Measurements from ENCODE around the gene CTNNBL1.

Gene CTNNBL1

DNA sequence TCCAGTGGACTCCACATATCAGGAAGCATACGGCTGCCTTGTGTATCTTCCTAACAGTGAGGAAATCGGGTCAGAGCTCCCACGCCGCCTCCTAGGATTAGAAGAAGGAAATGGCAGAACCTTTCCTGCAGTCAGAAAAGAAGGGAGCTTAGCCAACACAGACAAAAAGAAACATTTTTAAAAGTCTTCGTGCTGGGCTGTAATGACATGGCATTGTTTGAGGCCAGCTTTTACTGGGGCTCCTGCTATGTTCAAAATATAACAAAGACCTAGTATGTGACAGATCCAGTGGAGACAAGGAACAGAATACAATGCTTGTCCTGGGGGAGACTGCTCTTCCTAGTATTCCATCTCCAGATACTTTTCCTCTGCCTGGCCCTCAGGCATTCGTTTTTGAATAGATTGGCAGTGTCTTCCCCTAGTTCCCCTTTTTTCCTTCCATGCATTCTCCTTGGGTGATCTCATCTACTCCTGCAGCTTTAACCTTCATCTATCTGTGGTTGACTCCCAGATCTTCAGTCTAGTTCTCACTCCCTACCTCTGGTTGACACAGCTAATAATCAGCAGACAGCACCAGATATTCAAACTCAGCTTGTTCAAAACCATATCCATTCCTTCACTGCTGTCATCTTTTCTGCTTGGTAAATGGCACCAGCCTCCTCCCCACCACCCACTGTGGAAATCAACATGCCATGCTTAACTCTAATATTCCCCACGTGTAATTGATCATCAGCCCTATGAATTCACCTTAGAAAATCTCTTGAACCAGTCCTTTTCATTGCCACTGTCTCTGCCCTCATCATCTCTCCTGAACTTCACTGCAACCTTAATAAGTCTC lies 114.6 kb downstream of the CTNNBL1 start:
- H3K79me1 ChIP-seq (ENCODE audit: low read length), result peaks cover 3% of the 10 kb centered on the region
- H2BK5ac ChIP-seq (ENCODE audit: low read depth, low read length, poor library complexity), result no peak overlapping the region
- no peak overlapping the region for H3K9ac ChIP-seq (ENCODE audit: low read length)
- H3K79me2 ChIP-seq (ENCODE audit: control insufficient read depth, insufficient read depth, low read length, poor library complexity), result peaks cover 3% of the 10 kb centered on the region
- no peak overlapping the region for H3K23ac ChIP-seq (ENCODE audit: low read length)
- no CpG with 5 or more reads among the region's 7 CpGs for WGBS (ENCODE audit: extremely low coverage, insufficient coverage, insufficient read length)
- H2BK12ac ChIP-seq (ENCODE audit: low read length), result no peak overlapping the region
- no peak overlapping the region for H3K14ac ChIP-seq (ENCODE audit: low read length)
- H2AK5ac ChIP-seq (ENCODE audit: low read length), result no peak overlapping the region
- H3K4me1 ChIP-seq (ENCODE audit: control insufficient read depth in 1 of 2, insufficient read depth in 2 of 2, low read length in 2 of 2), result peaks cover 2 to 19% of the 10 kb centered on the region in 2 experiments
- no peak overlapping the region for H3K4me3 ChIP-seq (ENCODE audit: low read depth, low read length)
- no peak overlapping the region for H2BK120ac ChIP-seq (ENCODE audit: insufficient read depth, low read length, poor library complexity)
- H3K27ac ChIP-seq (ENCODE audit: low read depth, low read length), result peak overlapping the region; percentile 60
- no peaks in the 10 kb centered on the region for H3K9me3 ChIP-seq (ENCODE audit: insufficient read depth, low read depth, low read length)
- H4K91ac ChIP-seq (ENCODE audit: low read depth, low read length), result no peak overlapping the region
- H2AFZ ChIP-seq (ENCODE audit: insufficient read depth, low read length, poor library complexity), result no peak overlapping the region
- no peak for DNase-seq
- peaks cover 7 to 10% of the 10 kb centered on the region in 2 experiments for H3K36me3 ChIP-seq (ENCODE audit: control insufficient read depth in 1 of 2, insufficient read depth in 2 of 2, low read length in 2 of 2)
- H3K27me3 ChIP-seq (ENCODE audit: insufficient read depth, low read length), result no peaks in the 10 kb centered on the region
- no peak overlapping the region for H3K4ac ChIP-seq (ENCODE audit: low read depth, low read length)
- no peak overlapping the region for H4K8ac ChIP-seq (ENCODE audit: low read depth, low read length)
- H4K12ac ChIP-seq (ENCODE audit: low read depth, low read length), result no peak overlapping the region
- H3K4me2 ChIP-seq (ENCODE audit: low read length), result no peak overlapping the region
- H3K18ac ChIP-seq (ENCODE audit: low read length), result no peak overlapping the region

DNA sequence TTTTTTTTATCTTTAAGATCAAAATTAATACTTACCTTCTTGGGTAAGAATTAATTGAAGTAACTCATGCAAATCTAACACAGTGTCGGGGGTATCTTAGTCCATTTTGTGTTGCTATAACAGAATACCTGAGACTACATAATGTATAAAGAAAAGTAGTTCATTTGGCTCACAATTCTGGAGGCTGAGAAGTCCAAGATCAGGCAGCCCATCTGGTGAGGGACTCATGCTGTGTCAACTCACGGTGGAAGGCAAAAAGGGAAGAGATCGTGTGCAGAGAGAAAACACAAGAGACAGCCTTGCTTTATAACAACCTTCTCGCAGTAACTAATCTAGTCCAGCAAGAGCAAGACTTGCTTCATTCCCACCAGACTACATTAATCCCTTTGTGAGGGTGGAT lies 116.2 kb downstream of the CTNNBL1 start:
- Histone ChIP-seq H3K23ac (ENCODE audit: low read length) (no peak overlapping the region), H2AK5ac (ENCODE audit: low read length) (no peak overlapping the region), H2BK120ac (ENCODE audit: insufficient read depth, low read length, poor library complexity) (no peak overlapping the region), H3K36me3 (ENCODE audit: control insufficient read depth in 1 of 2, insufficient read depth in 2 of 2, low read length in 2 of 2) (peaks cover 1 to 4% of the 10 kb centered on the region in 2 experiments), H2AFZ (ENCODE audit: insufficient read depth, low read length, poor library complexity) (no peak overlapping the region), H3K4ac (ENCODE audit: low read depth, low read length) (no peak overlapping the region), H4K8ac (ENCODE audit: low read depth, low read length) (no peak overlapping the region), H3K14ac (ENCODE audit: low read length) (no peak overlapping the region), H3K9me3 (ENCODE audit: insufficient read depth, low read depth, low read length) (no peaks in the 10 kb centered on the region), H3K4me3 (ENCODE audit: low read depth, low read length) (no peak overlapping the region), H2BK5ac (ENCODE audit: low read depth, low read length, poor library complexity) (no peak overlapping the region), H4K12ac (ENCODE audit: low read depth, low read length) (no peak overlapping the region), H3K4me1 (ENCODE audit: control insufficient read depth in 1 of 2, insufficient read depth in 2 of 2, low read length in 2 of 2) (peaks cover 2 to 22% of the 10 kb centered on the region in 2 experiments), H3K27me3 (ENCODE audit: insufficient read depth, low read length) (no peaks in the 10 kb centered on the region), H3K9ac (ENCODE audit: low read length) (no peak overlapping the region), H2BK12ac (ENCODE audit: low read length) (no peak overlapping the region), H3K79me2 (ENCODE audit: control insufficient read depth, insufficient read depth, low read length, poor library complexity) (peaks cover 3% of the 10 kb centered on the region), H3K18ac (ENCODE audit: low read length) (no peak overlapping the region), H3K79me1 (ENCODE audit: low read length) (peaks cover 3% of the 10 kb centered on the region), H4K91ac (ENCODE audit: low read depth, low read length) (no peak overlapping the region), H3K4me2 (ENCODE audit: low read length) (no peak overlapping the region), H3K27ac (ENCODE audit: low read depth, low read length) (no peak overlapping the region)
- WGBS (ENCODE audit: extremely low coverage, insufficient coverage, insufficient read length), result no CpG with 5 or more reads among the region's 4 CpGs
- no peak for DNase-seq

DNA sequence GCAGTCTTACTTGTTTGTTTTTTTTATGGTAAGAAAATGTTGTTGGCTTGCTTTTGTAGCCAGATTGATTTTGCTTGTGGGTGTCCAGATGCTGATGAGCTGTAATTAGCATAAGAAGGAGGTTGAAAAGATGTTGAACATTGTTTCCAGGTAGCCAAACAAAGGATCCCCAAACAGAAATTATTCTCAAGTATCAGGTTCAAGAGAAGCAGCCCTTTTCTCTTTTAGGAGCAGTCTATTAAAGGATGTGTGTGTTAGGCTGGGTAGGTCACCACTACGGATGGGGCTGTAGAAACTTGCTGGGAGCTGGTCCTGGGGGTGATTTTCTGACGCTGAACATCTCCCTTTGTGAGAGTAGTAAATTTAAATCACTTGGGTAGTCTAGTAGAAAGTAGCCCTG lies 122.2 kb downstream of the CTNNBL1 start:
- H2BK5ac ChIP-seq (ENCODE audit: low read depth, low read length, poor library complexity), result peak overlapping the region; percentile 6
- H2AK5ac ChIP-seq (ENCODE audit: low read length), result no peak overlapping the region
- H3K4me1 ChIP-seq (ENCODE audit: control insufficient read depth in 1 of 2, insufficient read depth in 2 of 2, low read length in 2 of 2), result peaks cover 4 to 15% of the 10 kb centered on the region in 2 experiments
- no peak overlapping the region for H4K12ac ChIP-seq (ENCODE audit: low read depth, low read length)
- no peak for DNase-seq
- H3K23ac ChIP-seq (ENCODE audit: low read length), result no peak overlapping the region
- no peak overlapping the region for H4K8ac ChIP-seq (ENCODE audit: low read depth, low read length)
- H3K27me3 ChIP-seq (ENCODE audit: insufficient read depth, low read length), result no peaks in the 10 kb centered on the region
- no peak overlapping the region for H2AFZ ChIP-seq (ENCODE audit: insufficient read depth, low read length, poor library complexity)
- H2BK12ac ChIP-seq (ENCODE audit: low read length), result no peak overlapping the region
- H3K18ac ChIP-seq (ENCODE audit: low read length), result no peak overlapping the region
- no peak overlapping the region for H3K14ac ChIP-seq (ENCODE audit: low read length)
- H3K4ac ChIP-seq (ENCODE audit: low read depth, low read length), result no peak overlapping the region
- H3K4me2 ChIP-seq (ENCODE audit: low read length), result no peak overlapping the region
- H3K9ac ChIP-seq (ENCODE audit: low read length), result no peak overlapping the region
- no peak overlapping the region for H2BK120ac ChIP-seq (ENCODE audit: insufficient read depth, low read length, poor library complexity)
- H3K79me2 ChIP-seq (ENCODE audit: control insufficient read depth, insufficient read depth, low read length, poor library complexity), result peaks cover 3% of the 10 kb centered on the region
- no peak overlapping the region for H3K4me3 ChIP-seq (ENCODE audit: low read depth, low read length)
- no peaks in the 10 kb centered on the region for H3K36me3 ChIP-seq (ENCODE audit: control insufficient read depth in 1 of 2, insufficient read depth in 2 of 2, low read length in 2 of 2)
- H3K79me1 ChIP-seq (ENCODE audit: low read length), result peaks cover 7% of the 10 kb centered on the region
- no peak overlapping the region for H4K91ac ChIP-seq (ENCODE audit: low read depth, low read length)
- no CpG with 5 or more reads among the region's 2 CpGs for WGBS (ENCODE audit: extremely low coverage, insufficient coverage, insufficient read length)
- no peak overlapping the region for H3K27ac ChIP-seq (ENCODE audit: low read depth, low read length)
- H3K9me3 ChIP-seq (ENCODE audit: insufficient read depth, low read depth, low read length), result no peaks in the 10 kb centered on the region

DNA sequence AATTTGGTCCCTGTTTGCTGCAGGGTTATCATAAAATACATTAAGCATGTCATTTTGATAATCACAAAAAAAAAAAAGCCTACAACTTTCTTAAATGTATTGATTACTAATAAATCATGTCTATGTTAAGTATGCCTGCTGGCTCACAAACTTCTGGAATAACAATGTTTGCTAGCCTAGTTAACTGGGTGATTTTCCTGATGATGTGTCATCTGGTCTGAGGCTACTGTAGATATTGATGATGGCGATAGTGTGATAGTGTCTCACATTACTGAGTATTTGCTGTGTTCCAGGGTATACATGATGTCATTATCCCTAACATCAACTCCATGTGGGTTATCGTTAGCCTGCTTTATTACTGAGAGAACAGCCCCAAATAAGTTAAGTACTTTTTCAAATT lies 122.9 kb downstream of the CTNNBL1 start:
- peaks cover 7% of the 10 kb centered on the region for H3K79me1 ChIP-seq (ENCODE audit: low read length)
- peaks cover 3% of the 10 kb centered on the region for H3K79me2 ChIP-seq (ENCODE audit: control insufficient read depth, insufficient read depth, low read length, poor library complexity)
- H2AFZ ChIP-seq (ENCODE audit: insufficient read depth, low read length, poor library complexity), result no peak overlapping the region

More for the DNA sequence above, 122.9 kb downstream of the CTNNBL1 start:
- H3K4me1 ChIP-seq (ENCODE audit: control insufficient read depth in 1 of 2, insufficient read depth in 2 of 2, low read length in 2 of 2), result peaks cover 4 to 18% of the 10 kb centered on the region in 2 experiments
- H3K27ac ChIP-seq (ENCODE audit: low read depth, low read length), result no peak overlapping the region
- no peak overlapping the region for H2BK5ac ChIP-seq (ENCODE audit: low read depth, low read length, poor library complexity)
- H3K9ac ChIP-seq (ENCODE audit: low read length), result no peak overlapping the region
- H3K27me3 ChIP-seq (ENCODE audit: insufficient read depth, low read length), result no peaks in the 10 kb centered on the region
- H4K8ac ChIP-seq (ENCODE audit: low read depth, low read length), result no peak overlapping the region
- H3K4ac ChIP-seq (ENCODE audit: low read depth, low read length), result no peak overlapping the region
- no peak overlapping the region for H3K4me2 ChIP-seq (ENCODE audit: low read length)
- WGBS (ENCODE audit: extremely low coverage, insufficient coverage, insufficient read length), result no CpG with 5 or more reads among the region's 2 CpGs
- H3K4me3 ChIP-seq (ENCODE audit: low read depth, low read length), result no peak overlapping the region
- H2BK12ac ChIP-seq (ENCODE audit: low read length), result no peak overlapping the region
- H4K12ac ChIP-seq (ENCODE audit: low read depth, low read length), result no peak overlapping the region
- H3K18ac ChIP-seq (ENCODE audit: low read length), result no peak overlapping the region
- peak overlapping the region; percentile 75 for H3K23ac ChIP-seq (ENCODE audit: low read length)
- H2AK5ac ChIP-seq (ENCODE audit: low read length), result no peak overlapping the region
- H3K9me3 ChIP-seq (ENCODE audit: insufficient read depth, low read depth, low read length), result no peaks in the 10 kb centered on the region
- no peak overlapping the region for H2BK120ac ChIP-seq (ENCODE audit: insufficient read depth, low read length, poor library complexity)
- DNase-seq, result no peak
- no peaks in the 10 kb centered on the region for H3K36me3 ChIP-seq (ENCODE audit: control insufficient read depth in 1 of 2, insufficient read depth in 2 of 2, low read length in 2 of 2)
- H3K14ac ChIP-seq (ENCODE audit: low read length), result no peak overlapping the region
- no peak overlapping the region for H4K91ac ChIP-seq (ENCODE audit: low read depth, low read length)
